ENCODE data around the gene FSIP2. TPM values are rescaled to one million over a fixed set of nuclear protein-coding genes. Genes with fewer than 3 reads are reported as not detected.

FSIP2 gene
- polyA plus RNA-seq, 3 donors = 0.12 to 0.21 TPM; not detected in 1

DNA sequence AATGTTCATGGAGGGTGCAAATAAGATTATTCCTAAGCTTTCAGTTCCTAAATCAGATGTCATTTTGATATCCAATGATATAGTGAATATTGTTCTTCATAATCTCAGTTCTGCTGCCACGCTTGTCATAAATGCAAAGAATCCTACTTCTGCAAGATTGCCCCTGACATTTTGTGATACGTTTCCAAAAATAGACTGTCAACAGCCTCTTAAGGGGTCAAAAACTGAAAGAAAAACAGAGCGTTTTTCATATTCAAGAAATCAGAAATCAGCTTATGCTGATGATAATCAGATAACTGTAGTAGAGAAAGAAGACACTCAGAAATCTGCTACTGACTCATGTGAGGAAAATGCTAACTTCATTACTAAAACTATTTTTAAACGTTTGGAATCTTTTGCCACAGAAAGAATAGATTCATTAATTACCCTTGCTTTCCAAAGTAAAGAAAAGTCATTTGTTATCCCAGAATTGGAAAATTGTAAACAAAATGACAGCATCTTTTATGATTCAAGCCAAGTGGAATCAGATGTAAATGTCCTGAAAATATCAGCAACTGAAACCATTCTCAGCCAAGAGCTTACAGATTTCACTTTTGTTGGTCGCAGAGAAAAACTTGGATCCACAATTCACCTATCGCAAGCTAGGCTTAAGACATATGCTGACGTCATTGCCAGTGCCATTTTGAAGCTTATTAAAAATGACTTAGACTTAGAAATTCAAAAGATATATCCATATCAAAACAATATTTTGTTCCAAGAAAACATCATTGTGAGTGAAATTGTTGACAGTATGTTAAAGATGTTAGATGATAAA, 55.1 kb downstream of the FSIP2 start:
- 68 to 75% (median 73%) methylated on average over 7 of the region's 7 CpGs for WGBS, 3 donors

GRCh38 chr2:185796758-185797157, 58.2 kb downstream of the FSIP2 start:
- WGBS, 3 donors = 91 to 93% (median 92%) methylated on average over 2 of the region's 2 CpGs

More for the DNA sequence above, 55.1 kb downstream of the FSIP2 start:
- H3K27ac ChIP-seq (ENCODE audit: low read depth, low read length) = no peak overlapping the region

DNA sequence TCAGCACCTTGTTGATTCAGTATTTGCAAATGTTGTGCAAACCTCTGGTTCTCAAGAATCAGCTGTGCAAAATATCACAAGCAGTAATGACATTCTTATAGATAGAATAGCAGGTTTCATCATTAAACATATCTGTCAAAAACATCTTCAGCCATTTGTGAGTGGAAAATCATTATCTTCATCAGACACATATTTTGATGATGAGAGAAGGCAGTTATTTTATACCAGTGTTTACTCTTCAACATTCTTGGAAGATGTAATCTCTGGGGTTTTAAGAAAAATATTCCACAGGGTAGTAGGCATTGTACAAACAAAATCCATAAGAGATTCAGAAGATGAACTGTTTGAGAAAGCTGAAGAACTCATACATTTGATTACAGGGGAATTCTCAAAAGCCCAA, 64.3 kb downstream of the FSIP2 start:
- H3K27ac ChIP-seq (ENCODE audit: low read depth, low read length) = no peak overlapping the region

More at GRCh38 chr2:185796758-185797157, 58.2 kb downstream of the FSIP2 start:
- no peak overlapping the region for H3K27ac ChIP-seq (ENCODE audit: low read depth, low read length)

GRCh38 chr2:185806783-185807182, 68.2 kb downstream of the FSIP2 start:
- no peak overlapping the region for H3K27ac ChIP-seq (ENCODE audit: low read depth, low read length)

- 75 to 93% (median 88%) methylated on average over 1 of the region's 1 CpG for WGBS, 3 donors
- H3K27ac ChIP-seq (ENCODE audit: low read depth, low read length) = no peak overlapping the region
These were observed 68.7 kb downstream of the FSIP2 start for GRCh38 chr2:185807351-185807750.

DNA sequence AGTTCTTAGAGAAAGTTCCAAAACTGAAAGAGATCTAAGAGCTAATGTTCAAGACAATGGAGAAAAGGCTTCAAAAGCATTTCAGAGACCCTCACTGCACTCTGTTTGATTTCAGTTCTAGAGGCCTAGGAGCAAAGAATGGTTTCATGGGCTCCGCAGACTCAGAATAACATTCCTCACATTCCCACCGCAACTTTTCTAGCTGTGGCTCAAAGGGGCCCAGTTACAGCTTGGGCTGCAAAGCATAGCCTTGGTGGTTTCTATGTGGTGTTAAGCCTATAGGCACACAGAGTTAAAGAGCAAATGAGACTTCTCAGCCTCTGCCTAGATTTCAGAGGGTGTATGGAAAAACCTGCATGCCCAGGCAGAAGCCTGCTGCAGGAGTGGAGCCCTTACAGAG, 73.0 kb downstream of the FSIP2 start:
- WGBS, 3 donors = 96 to 98% (median 96%) methylated on average over 2 of the region's 2 CpGs
- no peak overlapping the region for H3K27ac ChIP-seq (ENCODE audit: low read depth, low read length)

DNA sequence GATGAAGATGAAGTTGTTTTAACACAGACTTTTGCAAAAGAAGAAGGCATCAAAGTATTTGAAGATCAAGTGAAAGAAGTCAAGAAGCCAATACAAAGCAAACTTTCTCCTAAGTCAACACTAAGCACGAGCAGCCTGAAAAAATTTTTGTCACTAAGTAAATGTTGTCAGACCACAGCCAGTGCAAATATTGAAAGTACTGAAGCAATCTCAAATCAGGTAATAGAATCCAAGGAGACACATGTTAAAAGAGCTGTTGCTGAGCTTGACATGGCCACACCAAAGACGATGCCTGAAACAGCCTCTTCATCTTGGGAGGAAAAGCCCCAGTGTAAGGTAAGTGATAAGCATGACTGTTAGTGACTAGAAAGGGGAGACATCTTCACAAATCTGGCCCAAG, 75.1 kb downstream of the FSIP2 start:
- H3K27ac ChIP-seq (ENCODE audit: low read depth, low read length) = no peak overlapping the region
- WGBS, 3 donors = 43 to 89% (median 78%) methylated on average over 2 of the region's 2 CpGs

- no peak overlapping the region for H3K27ac ChIP-seq (ENCODE audit: low read depth, low read length)
These were observed 79.4 kb downstream of the FSIP2 start for GRCh38 chr2:185817991-185818390.

GRCh38 chr2:185821467-185821866, 82.9 kb downstream of the FSIP2 start:
- WGBS, 3 donors = 87 to 95% (median 92%) methylated on average over 3 of the region's 3 CpGs
- no peak overlapping the region for H3K27ac ChIP-seq (ENCODE audit: low read depth, low read length)

DNA sequence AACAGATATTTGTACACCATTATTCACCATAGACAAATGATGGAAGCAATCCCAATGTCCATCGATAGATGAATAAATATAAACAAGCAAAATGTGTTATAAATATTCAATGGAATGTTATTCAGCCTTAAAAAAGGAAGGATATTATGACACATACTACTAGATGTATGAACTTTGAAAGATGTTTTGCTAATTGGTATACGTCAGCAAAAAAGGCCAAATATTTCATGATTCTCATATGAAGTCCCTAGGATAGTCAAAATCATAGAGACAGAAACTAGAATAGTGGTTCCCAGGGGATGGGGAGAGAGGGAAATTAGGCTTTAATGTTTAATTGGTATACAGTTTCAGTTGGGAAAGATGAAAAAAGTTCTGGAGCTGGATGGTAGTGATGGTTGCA, 85.2 kb downstream of the FSIP2 start:
- no peak overlapping the region for H3K27ac ChIP-seq (ENCODE audit: low read depth, low read length)
- 90 to 95% (median 92%) methylated on average over 2 of the region's 2 CpGs for WGBS, 3 donors

- no peak overlapping the region for H3K27ac ChIP-seq (ENCODE audit: low read depth, low read length)
These were observed 87.0 kb downstream of the FSIP2 start for GRCh38 chr2:185825557-185825956.

- no peak overlapping the region for H3K27ac ChIP-seq (ENCODE audit: low read depth, low read length)
- WGBS, 3 donors = 60 to 75% (median 65%) methylated on average over 3 of the region's 3 CpGs
These were observed 89.7 kb downstream of the FSIP2 start for GRCh38 chr2:185828326-185828725.

GRCh38 chr2:185833864-185834263, 95.3 kb downstream of the FSIP2 start:
- WGBS, 3 donors = 64 to 88% (median 72%) methylated on average over 1 of the region's 1 CpG
- H3K27ac ChIP-seq (ENCODE audit: low read depth, low read length) = no peak overlapping the region

- WGBS, 3 donors = 93 to 94% (median 93%) methylated on average over 8 of the region's 8 CpGs
- no peak overlapping the region for H3K27ac ChIP-seq (ENCODE audit: low read depth, low read length)
These were observed 97.4 kb downstream of the FSIP2 start for GRCh38 chr2:185835974-185836373.

DNA sequence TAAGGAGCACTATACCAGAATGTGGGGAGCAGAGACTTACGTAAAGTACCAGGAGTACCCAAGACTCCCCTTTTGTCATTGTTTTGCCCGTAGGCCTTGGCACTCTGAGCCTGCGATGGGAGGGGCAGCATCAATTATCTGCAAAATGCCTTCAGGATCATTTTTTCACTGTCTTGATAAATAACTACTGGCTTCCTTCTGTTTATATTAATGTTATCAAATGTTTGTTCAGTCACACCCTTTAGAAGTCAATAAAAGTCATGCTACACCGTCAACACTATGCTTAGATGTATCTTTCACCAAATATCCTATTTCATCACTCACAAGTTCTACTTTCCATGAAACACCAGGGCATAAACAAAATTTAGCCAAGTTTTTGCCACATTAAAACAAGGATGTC, 116.3 kb downstream of the FSIP2 start:
- 84 to 91% (median 88%) methylated on average over 4 of the region's 4 CpGs for WGBS, 3 donors

GRCh38 chr2:185857691-185858090, 119.1 kb downstream of the FSIP2 start:
- no peak overlapping the region for H3K27ac ChIP-seq (ENCODE audit: low read depth, low read length)

More for the DNA sequence above, 116.3 kb downstream of the FSIP2 start:
- no peak overlapping the region for H3K27ac ChIP-seq (ENCODE audit: low read depth, low read length)

GRCh38 chr2:185859506-185859905, 120.9 kb downstream of the FSIP2 start:
- H3K27ac ChIP-seq (ENCODE audit: low read depth, low read length) = no peak overlapping the region

DNA sequence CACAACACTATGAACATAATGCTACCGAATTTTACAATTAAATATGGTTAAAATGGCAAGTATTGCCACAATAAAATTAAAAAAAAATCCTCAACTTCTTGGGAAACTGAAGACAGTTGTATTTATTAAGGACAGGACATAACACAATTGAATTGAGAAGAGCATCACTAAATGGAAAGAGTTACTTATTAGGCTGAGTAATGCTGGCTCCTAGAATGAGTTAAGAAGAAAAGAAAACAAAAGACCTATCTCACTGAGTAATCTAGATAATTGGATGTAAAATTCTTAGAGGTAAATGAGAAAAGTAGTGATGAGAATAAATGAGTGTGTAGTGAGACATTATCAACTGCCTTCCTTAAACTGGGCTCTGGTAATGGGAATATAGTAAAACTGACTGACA, 121.7 kb downstream of the FSIP2 start:
- H3K27ac ChIP-seq (ENCODE audit: low read depth, low read length) = no peak overlapping the region
- WGBS, 3 donors = 73 to 89% (median 80%) methylated on average over 1 of the region's 1 CpG

GRCh38 chr2:185862657-185863398, 124.2 kb downstream of the FSIP2 start:
- WGBS, 3 donors = 81 to 88% (median 83%) methylated on average over 7 of the region's 7 CpGs
- H3K27ac ChIP-seq (ENCODE audit: low read depth, low read length) = no peak overlapping the region

All from adipose tissue (tissue), 3 donors.